ENCODE data around the gene KRTAP10-2. TPM values are rescaled to one million over a fixed set of nuclear protein-coding genes. Genes with fewer than 3 reads are reported as not detected.
"Not testable (repeated sequence)": the region's sequence is repeated elsewhere in the genome, so short reads cannot be mapped to it uniquely, and the experiment has no call there.

KRTAP10-2 gene
- total and polyA plus RNA-seq, 8 donors: 0.24 TPM; not detected in 7

GRCh38 chr21:44581158-44581557 lies 29.9 kb upstream of the KRTAP10-2 start:
- DNase-seq (no peak), ATAC-seq (no peak)
- Histone ChIP-seq H3K27me3 (peaks cover 0 to 53% of the 10 kb centered on the region in 2 donors), H3K9me3 (peaks cover 0 to 35% of the 10 kb centered on the region in 2 donors), H3K36me3 (no peaks in the 10 kb centered on the region), H3K27ac (no peak overlapping the region), H3K4me3 (no peak overlapping the region), H3K4me1 (no peaks in the 10 kb centered on the region)
- no peak for TF ChIP-seq CTCF (IDR thresholded peaks at IDR 0.05)
- intact Hi-C loops (cut with DNase I): no loop called here

GRCh38 chr21:44580231-44580821 lies 29.0 kb upstream of the KRTAP10-2 start, which contains the start of gene KRTAP10-5:
Gene KRTAP10-5 (minus strand): TSS chr21:44580604. CDS start chr21:44580578, 26 bp downstream.
- Histone ChIP-seq H3K27me3 (peaks cover 0 to 48% of the 10 kb centered on the region in 2 donors), H3K9me3 (peaks cover 0 to 35% of the 10 kb centered on the region in 2 donors)
- DNase-seq; intact Hi-C loops (cut with DNase I); H3K27ac ChIP-seq; H3K4me1 ChIP-seq; ATAC-seq; H3K36me3 ChIP-seq; H3K4me3 ChIP-seq: not testable (repeated sequence)

- Histone ChIP-seq H3K27ac (no peak overlapping the region), H3K4me3 (no peak overlapping the region), H3K36me3 (no peaks in the 10 kb centered on the region), H3K27me3 (peaks cover 0 to 48% of the 10 kb centered on the region in 2 donors), H3K4me1 (no peaks in the 10 kb centered on the region), H3K9me3 (peaks cover 0 to 35% of the 10 kb centered on the region in 2 donors)
- intact Hi-C loops (cut with DNase I): no loop called here
- no peak for ATAC-seq
- no peak for DNase-seq
- TF ChIP-seq CTCF (IDR thresholded peaks at IDR 0.05): no peak
Measured at GRCh38 chr21:44579833-44580144, 28.5 kb upstream of the KRTAP10-2 start.

- no peaks in the 10 kb centered on the region for H3K36me3 ChIP-seq
- DNase-seq (no peak), ATAC-seq (no peak)
- peaks cover 0 to 35% of the 10 kb centered on the region in 2 donors for H3K9me3 ChIP-seq
- H3K4me1 ChIP-seq: no peaks in the 10 kb centered on the region
- intact Hi-C loops (cut with DNase I): no loop called here
- peaks cover 0 to 50% of the 10 kb centered on the region in 2 donors for H3K27me3 ChIP-seq
- no peak overlapping the region for H3K27ac ChIP-seq
- TF ChIP-seq CTCF (IDR thresholded peaks at IDR 0.05): no peak
- no peak overlapping the region for H3K4me3 ChIP-seq
Measured at GRCh38 chr21:44579056-44579832, 27.9 kb upstream of the KRTAP10-2 start.

- intact Hi-C loops (cut with DNase I): no loop called here
- Histone ChIP-seq H3K4me1 (no peaks in the 10 kb centered on the region), H3K27ac (no peak overlapping the region), H3K36me3 (no peaks in the 10 kb centered on the region), H3K4me3 (no peak overlapping the region), H3K9me3 (peaks cover 0 to 35% of the 10 kb centered on the region in 2 donors), H3K27me3 (peaks cover 0 to 48% of the 10 kb centered on the region in 2 donors)
- no peak for TF ChIP-seq CTCF (IDR thresholded peaks at IDR 0.05)
- DNase-seq (no peak), ATAC-seq (no peak)
Measured at GRCh38 chr21:44578371-44579055, 27.2 kb upstream of the KRTAP10-2 start.

Measured in left lung (tissue), 10 donors.